ENCODE data around the gene DHRS2.

The DHRS2 gene

GRCh38 chr14:23612802-23613201 lies 23.4 kb upstream of the DHRS2 start:
- ATAC-seq (no peak), DNase-seq (no peak)

GRCh38 chr14:23613242-23614070 lies 22.7 kb upstream of the DHRS2 start:
- DNase-seq: no peak
- no peak for ATAC-seq

GRCh38 chr14:23614395-23614828 lies 21.8 kb upstream of the DHRS2 start:
- DNase-seq: no peak
- ATAC-seq: no peak

GRCh38 chr14:23615856-23616255 lies 20.3 kb upstream of the DHRS2 start:
- ATAC-seq: no peak
- no peak for DNase-seq

- no peak for DNase-seq
- ATAC-seq: no peak
Observed at GRCh38 chr14:23617539-23617938, 18.6 kb upstream of the DHRS2 start.

GRCh38 chr14:23618415-23618988 lies 17.7 kb upstream of the DHRS2 start:
- DNase-seq: no peak
- ATAC-seq: no peak

GRCh38 chr14:23620177-23620702 lies 15.9 kb upstream of the DHRS2 start:
- ATAC-seq: no peak

GRCh38 chr14:23621204-23621931 lies 14.8 kb upstream of the DHRS2 start:
- ATAC-seq: no peak
- no peak for DNase-seq

More at GRCh38 chr14:23620177-23620702, 15.9 kb upstream of the DHRS2 start:
- no peak for DNase-seq

- no peak for ATAC-seq
Observed at GRCh38 chr14:23621932-23622730, 14.0 kb upstream of the DHRS2 start.

GRCh38 chr14:23622990-23623389 lies 13.2 kb upstream of the DHRS2 start:
- no peak for ATAC-seq
- DNase-seq: no peak

More at GRCh38 chr14:23621932-23622730, 14.0 kb upstream of the DHRS2 start:
- no peak for DNase-seq

- DNase-seq (no peak), ATAC-seq (no peak)
Observed at GRCh38 chr14:23623962-23624361, 12.2 kb upstream of the DHRS2 start.

- DNase-seq (no peak), ATAC-seq (no peak)
Observed at GRCh38 chr14:23624830-23625404, 11.2 kb upstream of the DHRS2 start.

GRCh38 chr14:23626946-23627345 lies 9.2 kb upstream of the DHRS2 start:
- no peak for DNase-seq

GRCh38 chr14:23627961-23628360 lies 8.2 kb upstream of the DHRS2 start:
- DNase-seq (no peak), ATAC-seq (no peak)

More at GRCh38 chr14:23626946-23627345, 9.2 kb upstream of the DHRS2 start:
- no peak for ATAC-seq

GRCh38 chr14:23629204-23629603 lies 7.0 kb upstream of the DHRS2 start:
- ATAC-seq: no peak
- DNase-seq: no peak

GRCh38 chr14:23629832-23630396 lies 6.2 kb upstream of the DHRS2 start:
- ATAC-seq (no peak), DNase-seq (no peak)

- DNase-seq: no peak
- no peak for ATAC-seq
Observed at GRCh38 chr14:23630687-23631086, 5.5 kb upstream of the DHRS2 start.

- ATAC-seq (no peak), DNase-seq (no peak)
Observed at GRCh38 chr14:23631234-23631633, 4.9 kb upstream of the DHRS2 start.

- ATAC-seq (peak; percentile 53), DNase-seq (peak; percentile 81)
Observed at GRCh38 chr14:23631702-23632460, 4.3 kb upstream of the DHRS2 start.

GRCh38 chr14:23632461-23633159 lies 3.6 kb upstream of the DHRS2 start:
- ATAC-seq (no peak), DNase-seq (no peak)
